ENCODE data around the gene NTN3. TPM values are rescaled to one million over a fixed set of nuclear protein-coding genes. Genes with fewer than 3 reads are reported as not detected.

Gene NTN3
- total RNA-seq, 1 experiment from 2014 or later = 0.87 TPM

- TF ChIP-seq CTCF (conservative IDR thresholded peaks at IDR 0.05) (no peak), EZH2 (IDR thresholded peaks at IDR 0.05; ENCODE audit: low read depth) (no peak)
- H3K9me3 ChIP-seq (ENCODE audit: insufficient read depth, low read depth) = no peaks in the 10 kb centered on the region
- no peak overlapping the region for H3K4me3 ChIP-seq
- CTCF ChIA-PET = no interaction called here
- no peaks in the 10 kb centered on the region for H3K27me3 ChIP-seq (ENCODE audit: insufficient read depth, low read depth)
- H2AFZ ChIP-seq = no peak overlapping the region
- no peak overlapping the region for H3K4me2 ChIP-seq
- no peaks in the 10 kb centered on the region for H3K9me2 ChIP-seq (ENCODE audit: insufficient read depth)
- 0 out of 2 replicates have a peak, but pooled peaks cover 5% of the 10 kb centered on the region for H3K4me1 ChIP-seq (replicated peaks; ENCODE audit: insufficient read depth)
- peaks cover 22% of the 10 kb centered on the region for H3F3A ChIP-seq (ENCODE audit: insufficient read depth, low read depth)
- no peak overlapping the region for H3K27ac ChIP-seq
- no peaks in the 10 kb centered on the region for H3K36me3 ChIP-seq (ENCODE audit: low read depth)
- intact Hi-C loops (cut with micrococcal nuclease; ENCODE audit: unreplicated experiment) = no loop called here
- H3K79me2 ChIP-seq (ENCODE audit: low read depth) = no peaks in the 10 kb centered on the region
- no TSS peak for BruUV-seq (replicated peaks)
- no peak for DNase-seq
- H4K20me1 ChIP-seq (ENCODE audit: insufficient read depth) = no peaks in the 10 kb centered on the region
- POLR2A ChIA-PET (ENCODE audit: unreplicated experiment) = no interaction called here
Observed at GRCh38 chr16:2507665-2508064, 36.6 kb downstream of the NTN3 start.

GRCh38 chr16:2508722-2509400 is 37.8 kb downstream of the NTN3 start:
- DNase-seq = no peak
- intact Hi-C loops (cut with micrococcal nuclease; ENCODE audit: unreplicated experiment) = no loop called here
- CTCF ChIA-PET = interaction anchor here (0.5 kb wide), 1 partner anchor 80 kb away, joined by 5 read pairs; no protein-coding TSS in a partner anchor
- TF ChIP-seq EZH2 (IDR thresholded peaks at IDR 0.05; ENCODE audit: low read depth) (no peak), CTCF (conservative IDR thresholded peaks at IDR 0.05) (no peak)
- no TSS peak for BruUV-seq (replicated peaks)
- Histone ChIP-seq H3K4me2 (no peak overlapping the region), H3K4me3 (no peak overlapping the region), H3F3A (ENCODE audit: insufficient read depth, low read depth) (peaks cover 16% of the 10 kb centered on the region; the same call in 1 of the 2 replicates), H4K20me1 (ENCODE audit: insufficient read depth) (no peaks in the 10 kb centered on the region), H3K79me2 (ENCODE audit: low read depth) (peaks cover 1% of the 10 kb centered on the region), H3K9me2 (ENCODE audit: insufficient read depth) (no peaks in the 10 kb centered on the region), H3K27ac (no peak overlapping the region), H3K4me1 (replicated peaks; ENCODE audit: insufficient read depth) (peaks cover 5% of the 10 kb centered on the region), H2AFZ (no peak overlapping the region), H3K36me3 (ENCODE audit: low read depth) (no peaks in the 10 kb centered on the region), H3K27me3 (ENCODE audit: insufficient read depth, low read depth) (no peaks in the 10 kb centered on the region), H3K9me3 (ENCODE audit: insufficient read depth, low read depth) (no peaks in the 10 kb centered on the region)
- POLR2A ChIA-PET (ENCODE audit: unreplicated experiment) = no interaction called here

GRCh38 chr16:2511128-2511800 is 40.2 kb downstream of the NTN3 start:
- Histone ChIP-seq H3K36me3 (ENCODE audit: low read depth) (no peaks in the 10 kb centered on the region), H3K4me2 (no peak overlapping the region), H3K27ac (no peak overlapping the region), H2AFZ (no peak overlapping the region), H3K4me1 (replicated peaks; ENCODE audit: insufficient read depth) (peaks cover 18% of the 10 kb centered on the region), H3K9me3 (ENCODE audit: insufficient read depth, low read depth) (no peaks in the 10 kb centered on the region), H3K4me3 (no peak overlapping the region), H3K9me2 (ENCODE audit: insufficient read depth) (no peaks in the 10 kb centered on the region), H3F3A (ENCODE audit: insufficient read depth, low read depth) (peaks cover 7% of the 10 kb centered on the region; the same call in 1 of the 2 replicates), H3K79me2 (ENCODE audit: low read depth) (peaks cover 24% of the 10 kb centered on the region), H3K27me3 (ENCODE audit: insufficient read depth, low read depth) (no peaks in the 10 kb centered on the region), H4K20me1 (ENCODE audit: insufficient read depth) (peaks cover 18% of the 10 kb centered on the region)
- TF ChIP-seq EZH2 (IDR thresholded peaks at IDR 0.05; ENCODE audit: low read depth) (no peak), CTCF (conservative IDR thresholded peaks at IDR 0.05) (no peak)
- no peak for DNase-seq
- BruUV-seq (replicated peaks) = no TSS peak
- ChIA-PET POLR2A (ENCODE audit: unreplicated experiment) (no interaction called here), CTCF (no interaction called here)
- intact Hi-C loops (cut with micrococcal nuclease; ENCODE audit: unreplicated experiment) = no loop called here
